ENCODE data around the gene RCN1.

Gene RCN1

DNA sequence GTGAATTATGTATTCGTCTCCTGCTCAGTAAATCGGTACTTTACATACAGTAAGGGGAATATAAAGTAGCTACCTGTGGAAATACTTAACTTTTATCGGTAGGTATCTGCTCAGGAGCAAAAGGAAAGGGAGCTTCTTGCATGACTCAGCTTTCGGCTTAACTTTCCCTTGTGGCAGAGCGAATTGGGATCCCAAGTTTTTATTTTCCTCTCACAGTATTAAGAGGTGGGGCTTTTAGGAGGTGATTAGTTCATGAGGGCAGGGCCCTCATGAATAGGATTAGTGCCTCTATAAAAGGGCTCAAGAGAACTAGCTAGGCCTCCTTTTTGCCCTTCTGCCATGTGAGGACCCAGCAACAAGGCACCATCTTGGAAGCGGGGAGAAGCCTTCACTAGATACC lies 18.7 kb downstream of the RCN1 start:
- no peak for DNase-seq (ENCODE audit: extremely low read depth, low read depth)
- no peak overlapping the region for H3K4me3 ChIP-seq (replicated peaks; ENCODE audit: low read depth, low read length)

DNA sequence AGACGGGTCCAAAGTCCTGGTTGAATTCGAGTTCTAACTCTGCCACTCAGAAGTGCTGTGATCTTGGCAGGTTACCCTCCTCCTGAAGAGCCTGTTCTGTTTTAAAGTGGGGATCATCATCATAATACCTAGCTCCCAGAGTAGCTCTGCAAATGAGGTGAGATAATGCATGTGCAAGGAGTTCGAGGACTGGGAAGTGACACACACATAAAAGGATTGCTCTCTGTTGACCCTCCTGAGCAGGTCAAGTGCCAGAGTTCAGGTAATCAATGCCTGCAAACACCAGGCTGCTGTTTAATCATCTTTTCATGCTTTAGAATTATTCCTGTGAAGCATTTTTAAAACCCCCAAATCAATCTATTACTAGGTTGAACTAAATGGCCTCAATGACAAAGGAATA lies 19.9 kb downstream of the RCN1 start:
- TF ChIP-seq, protein P1, sequence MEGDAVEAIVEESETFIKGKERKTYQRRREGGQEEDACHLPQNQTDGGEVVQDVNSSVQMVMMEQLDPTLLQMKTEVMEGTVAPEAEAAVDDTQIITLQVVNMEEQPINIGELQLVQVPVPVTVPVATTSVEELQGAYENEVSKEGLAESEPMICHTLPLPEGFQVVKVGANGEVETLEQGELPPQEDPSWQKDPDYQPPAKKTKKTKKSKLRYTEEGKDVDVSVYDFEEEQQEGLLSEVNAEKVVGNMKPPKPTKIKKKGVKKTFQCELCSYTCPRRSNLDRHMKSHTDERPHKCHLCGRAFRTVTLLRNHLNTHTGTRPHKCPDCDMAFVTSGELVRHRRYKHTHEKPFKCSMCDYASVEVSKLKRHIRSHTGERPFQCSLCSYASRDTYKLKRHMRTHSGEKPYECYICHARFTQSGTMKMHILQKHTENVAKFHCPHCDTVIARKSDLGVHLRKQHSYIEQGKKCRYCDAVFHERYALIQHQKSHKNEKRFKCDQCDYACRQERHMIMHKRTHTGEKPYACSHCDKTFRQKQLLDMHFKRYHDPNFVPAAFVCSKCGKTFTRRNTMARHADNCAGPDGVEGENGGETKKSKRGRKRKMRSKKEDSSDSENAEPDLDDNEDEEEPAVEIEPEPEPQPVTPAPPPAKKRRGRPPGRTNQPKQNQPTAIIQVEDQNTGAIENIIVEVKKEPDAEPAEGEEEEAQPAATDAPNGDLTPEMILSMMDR (IDR thresholded peaks at IDR 0.05; ENCODE audit: low read depth, low read length, missing control alignments), result no peak
- H3K4me3 ChIP-seq (replicated peaks; ENCODE audit: low read depth, low read length), result no peak overlapping the region
- DNase-seq (ENCODE audit: extremely low read depth, low read depth), result no peak

More for the DNA sequence above, 18.7 kb downstream of the RCN1 start:
- TF ChIP-seq, protein P1 (IDR thresholded peaks at IDR 0.05; ENCODE audit: low read depth, low read length, missing control alignments), result no peak

DNA sequence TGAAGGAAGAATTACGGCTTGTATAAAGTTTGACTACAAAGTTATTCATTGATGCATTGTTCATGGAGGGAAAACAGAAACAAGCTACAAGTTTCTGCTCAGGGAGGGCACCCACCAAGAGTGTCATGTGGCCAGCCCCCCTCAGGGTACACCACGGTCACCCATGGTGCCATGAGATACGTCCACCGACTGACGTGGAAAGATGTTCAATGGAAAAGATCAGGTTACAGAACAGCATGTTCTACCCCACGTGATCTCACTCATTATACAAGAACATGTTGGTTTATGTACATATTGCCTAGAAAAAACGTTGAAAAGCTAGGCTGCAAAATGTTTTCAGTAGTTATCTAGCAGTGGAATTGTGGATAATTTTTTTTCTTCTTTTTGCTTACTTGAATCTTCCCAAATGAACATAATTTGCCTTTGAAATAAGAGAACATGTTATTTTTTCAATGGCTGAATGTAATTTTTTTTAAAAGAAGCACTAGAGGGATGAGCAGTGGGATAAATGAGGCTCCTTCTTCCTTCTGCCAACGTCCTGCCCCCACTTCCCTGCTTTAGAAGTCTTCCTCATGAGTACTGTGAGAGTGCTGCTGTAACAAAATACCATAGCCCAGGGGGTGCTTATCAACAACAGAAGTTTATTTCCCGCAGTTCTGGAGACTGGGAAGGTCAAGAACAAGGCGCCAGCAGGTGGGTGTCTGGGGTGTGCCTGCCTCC lies 22.5 kb downstream of the RCN1 start:
- H3K4me3 ChIP-seq (replicated peaks; ENCODE audit: low read depth, low read length), result no peak overlapping the region
- no peak for DNase-seq (ENCODE audit: extremely low read depth, low read depth)
- TF ChIP-seq, protein P1 (IDR thresholded peaks at IDR 0.05; ENCODE audit: low read depth, low read length, missing control alignments), result no peak

DNA sequence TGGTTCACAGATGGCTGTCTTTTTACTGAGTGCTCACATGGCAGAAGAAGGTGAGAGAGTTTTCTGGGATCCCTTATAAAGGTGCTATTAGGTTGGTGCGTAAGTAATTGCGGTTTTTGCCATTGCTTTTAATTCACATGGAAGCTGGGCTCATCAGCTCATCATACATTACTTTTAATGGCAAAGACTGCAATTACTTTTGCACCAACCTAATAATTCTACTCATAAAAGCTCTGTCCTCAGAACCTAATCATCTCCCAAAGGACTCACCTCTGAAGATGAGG lies 23.0 kb downstream of the RCN1 start:
- TF ChIP-seq, protein P1 (IDR thresholded peaks at IDR 0.05; ENCODE audit: low read depth, low read length, missing control alignments), result no peak

DNA sequence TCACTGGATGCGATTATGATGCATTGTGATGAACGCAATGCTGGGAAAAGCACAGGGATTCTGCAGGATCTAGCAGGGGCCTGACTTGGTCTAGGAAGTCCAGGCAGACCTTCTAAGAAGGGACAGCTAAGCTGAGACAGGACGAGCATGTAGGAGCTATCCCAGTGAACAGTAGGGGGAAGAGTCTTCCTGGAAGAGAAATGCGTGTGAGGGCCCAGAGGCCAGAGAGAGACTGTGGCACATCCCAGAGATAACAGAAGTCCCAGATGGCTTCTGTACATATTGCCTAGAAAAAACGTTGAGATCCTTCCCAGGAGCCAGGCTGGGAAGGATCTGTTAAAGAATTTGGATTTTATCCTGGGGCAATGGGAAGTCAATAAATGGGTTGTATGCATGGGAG lies 24.6 kb downstream of the RCN1 start:
- DNase-seq (ENCODE audit: extremely low read depth, low read depth), result no peak
- TF ChIP-seq, protein P1 (IDR thresholded peaks at IDR 0.05; ENCODE audit: low read depth, low read length, missing control alignments), result no peak
- no peak overlapping the region for H3K4me3 ChIP-seq (replicated peaks; ENCODE audit: low read depth, low read length)

More for the DNA sequence above, 23.0 kb downstream of the RCN1 start:
- H3K4me3 ChIP-seq (replicated peaks; ENCODE audit: low read depth, low read length), result no peak overlapping the region
- no peak for DNase-seq (ENCODE audit: extremely low read depth, low read depth)

DNA sequence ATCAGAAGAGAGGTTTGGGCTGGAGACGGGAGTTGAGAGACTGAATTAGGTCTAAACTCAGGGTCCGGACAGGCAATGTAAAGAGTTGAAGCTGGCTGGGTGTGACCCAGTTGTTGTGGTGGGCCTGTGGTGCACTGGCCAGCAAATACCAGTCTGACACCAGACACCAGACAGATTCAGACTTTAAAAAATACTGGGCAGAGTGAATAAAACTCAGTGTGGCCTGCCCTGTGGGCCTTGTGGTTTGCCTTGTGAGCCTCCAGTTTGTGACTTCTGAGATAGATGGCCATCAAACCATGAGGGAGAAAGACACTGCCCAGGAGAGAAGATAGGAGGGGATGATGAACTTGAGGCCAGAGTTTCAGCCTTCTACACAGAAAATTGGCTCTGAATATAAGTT lies 25.8 kb downstream of the RCN1 start:
- TF ChIP-seq, protein P1 (IDR thresholded peaks at IDR 0.05; ENCODE audit: low read depth, low read length, missing control alignments), result no peak
- no peak overlapping the region for H3K4me3 ChIP-seq (replicated peaks; ENCODE audit: low read depth, low read length)
- no peak for DNase-seq (ENCODE audit: extremely low read depth, low read depth)

All from HFF-Myc (cell line).